DOHH2 (cell line): ENCODE data around the gene POFUT1.

Experiments
- H3F3A ChIP-seq: fragments of 200-600 bp; sonication (generic), shearing (Covaris generic); 2 replicates; pipeline ENCODE4 v1.6.0; 2016; ENCODE audit warnings: antibody characterized with exemption, mild to moderate bottlenecking; ENCODE audit not compliant: control insufficient read depth, insufficient read depth
- H3K27ac ChIP-seq: fragments of 200-600 bp; sonication (generic); 2 replicates; pipeline ENCODE4 v1.5.1; 2014; ENCODE audit warnings: low read depth, mild to moderate bottlenecking, low read length, moderate library complexity
- H3K27me3 ChIP-seq: fragments of 200-600 bp; sonication (generic); 2 replicates; pipeline ENCODE4 v1.6.1; 2014; ENCODE audit warnings: mild to moderate bottlenecking, low read length, mixed read lengths; ENCODE audit not compliant: control insufficient read depth
- H3K36me3 ChIP-seq: fragments of 200-600 bp; sonication (generic); 2 replicates; pipeline ENCODE4 v1.6.1; 2014; ENCODE audit warnings: mild to moderate bottlenecking, low read length, moderate library complexity, mixed read lengths; ENCODE audit not compliant: control insufficient read depth
- H3K4me1 ChIP-seq: fragments of 200-600 bp; sonication (generic); 2 replicates; pipeline ENCODE4 v1.6.1; 2014; ENCODE audit warnings: mild to moderate bottlenecking, low read length, mixed read lengths; ENCODE audit not compliant: control insufficient read depth
- H3K4me2 ChIP-seq: fragments of 200-600 bp; sonication (generic); 2 replicates; pipeline ENCODE4 v1.6.0; 2014; ENCODE audit warnings: mild to moderate bottlenecking, low read length, moderate library complexity
- H3K4me3 ChIP-seq: fragments of 200-600 bp; sonication (generic); 2 replicates; pipeline ENCODE4 v1.5.1; 2014; ENCODE audit warnings: mild to moderate bottlenecking, low read length, mixed read lengths
- H3K79me2 ChIP-seq: fragments of 200-600 bp; sonication (generic); 2 replicates; pipeline ENCODE4 v1.6.1; 2014; ENCODE audit warnings: mild to moderate bottlenecking, low read length, mixed read lengths; ENCODE audit not compliant: control insufficient read depth
- H3K9me2 ChIP-seq: fragments of 200-600 bp; sonication (generic); replicated peaks from 2 replicates; pipeline ENCODE4 v1.6.1; 2014; ENCODE audit warnings: mild to moderate bottlenecking, low read length, mixed read lengths; ENCODE audit not compliant: control insufficient read depth
- H3K9me3 ChIP-seq: fragments of 200-600 bp; sonication (generic); 2 replicates; pipeline ENCODE4 v1.6.1; 2014; ENCODE audit warnings: antibody characterized with exemption, low read length, mixed read lengths; ENCODE audit not compliant: control insufficient read depth, insufficient read depth
- H4K20me1 ChIP-seq: fragments of 200-600 bp; sonication (generic); 2 replicates; pipeline ENCODE4 v1.6.0; 2014; ENCODE audit warnings: low read depth, mild to moderate bottlenecking, antibody characterized with exemption, low read length, moderate library complexity; ENCODE audit not compliant: control insufficient read depth, insufficient read depth
- EZH2phosphoT487 ChIP-seq: fragments of 200-600 bp; sonication (generic); IDR thresholded peaks from 2 replicates; pipeline ENCODE4 v1.6.1; 2017; ENCODE audit warnings: borderline replicate concordance, mild to moderate bottlenecking, antibody characterized with exemption, low read length, moderate library complexity, mixed read lengths
- TF ChIP-seq, protein P1 (sequence below): fragments of 200-600 bp; sonication (generic); IDR thresholded peaks from one replicate; pipeline ENCODE4 v1.5.1; 2014; ENCODE audit warnings: antibody characterized with exemption, mild to moderate bottlenecking, low read depth, low read length; ENCODE audit not compliant: poor library complexity, severe bottlenecking

The POFUT1 gene

DNA sequence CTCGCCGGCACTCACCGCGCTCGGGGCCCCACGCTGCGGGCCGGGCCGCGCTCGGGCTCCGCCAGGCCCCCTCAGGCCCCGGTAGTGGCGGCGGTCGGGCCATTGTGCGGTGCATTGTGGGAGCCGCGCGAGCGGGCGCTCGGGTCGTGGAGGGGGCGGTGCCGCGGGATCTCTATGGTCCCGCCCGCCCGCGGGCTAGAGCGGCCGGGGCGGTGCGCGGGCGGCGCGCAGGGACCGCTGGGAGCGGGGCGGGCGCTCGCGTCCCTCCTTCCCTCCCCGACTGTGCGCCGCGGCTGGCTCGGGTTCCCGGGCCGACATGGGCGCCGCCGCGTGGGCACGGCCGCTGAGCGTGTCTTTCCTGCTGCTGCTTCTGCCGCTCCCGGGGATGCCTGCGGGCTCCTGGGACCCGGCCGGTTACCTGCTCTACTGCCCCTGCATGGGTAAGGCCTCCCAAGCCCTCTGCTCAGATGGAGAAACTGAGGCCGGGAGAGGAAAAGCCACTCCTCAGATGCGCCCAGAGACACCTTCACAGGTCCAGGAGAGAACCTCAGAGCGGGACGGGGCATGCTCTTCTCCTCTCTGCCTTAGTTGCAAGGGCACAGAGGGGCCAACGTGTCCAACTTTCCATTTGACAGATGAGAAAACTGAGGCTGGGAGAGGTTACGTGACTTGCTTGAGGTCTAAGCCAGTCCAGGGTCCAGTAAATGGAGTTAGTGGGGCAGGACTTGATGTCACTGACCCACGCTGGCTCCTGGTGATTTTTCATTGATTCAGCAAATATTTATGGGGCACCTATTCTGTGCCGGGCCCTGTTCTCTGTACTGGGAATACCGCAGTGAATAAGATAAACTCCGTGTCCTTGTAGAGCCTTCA is at the start of gene POFUT1, which contains the start of gene PLAGL2:
TSS of gene POFUT1 (plus strand) at position 255 of the 873 bp plus-strand sequence. CDS start at position 317, 62 bp downstream.
TSS of gene PLAGL2 (minus strand) at position 118 of the 873 bp plus-strand sequence. CDS start 5,565 bp downstream, outside the sequence.
- Histone ChIP-seq H3F3A (peaks cover 3% of the 10 kb centered on the region; the same call in 1 of the 2 replicates), H4K20me1 (peaks cover 25% of the 10 kb centered on the region), H3K9me3 (no peaks in the 10 kb centered on the region), H3K9me2 (no peaks in the 10 kb centered on the region), H3K4me3 (peak within 1 kb of the TSS; percentile 98), H3K4me2 (peak within 1 kb of the TSS; percentile 100), H3K27me3 (no peaks in the 10 kb centered on the region), H3K27ac (peak within 1 kb of the TSS; percentile 69), H3K79me2 (peaks cover 95% of the 10 kb centered on the region), H3K4me1 (peaks cover 53% of the 10 kb centered on the region), H3K36me3 (peaks cover 88% of the 10 kb centered on the region)
- TF ChIP-seq EZH2phosphoT487, result no peak
- TF ChIP-seq, protein P1, sequence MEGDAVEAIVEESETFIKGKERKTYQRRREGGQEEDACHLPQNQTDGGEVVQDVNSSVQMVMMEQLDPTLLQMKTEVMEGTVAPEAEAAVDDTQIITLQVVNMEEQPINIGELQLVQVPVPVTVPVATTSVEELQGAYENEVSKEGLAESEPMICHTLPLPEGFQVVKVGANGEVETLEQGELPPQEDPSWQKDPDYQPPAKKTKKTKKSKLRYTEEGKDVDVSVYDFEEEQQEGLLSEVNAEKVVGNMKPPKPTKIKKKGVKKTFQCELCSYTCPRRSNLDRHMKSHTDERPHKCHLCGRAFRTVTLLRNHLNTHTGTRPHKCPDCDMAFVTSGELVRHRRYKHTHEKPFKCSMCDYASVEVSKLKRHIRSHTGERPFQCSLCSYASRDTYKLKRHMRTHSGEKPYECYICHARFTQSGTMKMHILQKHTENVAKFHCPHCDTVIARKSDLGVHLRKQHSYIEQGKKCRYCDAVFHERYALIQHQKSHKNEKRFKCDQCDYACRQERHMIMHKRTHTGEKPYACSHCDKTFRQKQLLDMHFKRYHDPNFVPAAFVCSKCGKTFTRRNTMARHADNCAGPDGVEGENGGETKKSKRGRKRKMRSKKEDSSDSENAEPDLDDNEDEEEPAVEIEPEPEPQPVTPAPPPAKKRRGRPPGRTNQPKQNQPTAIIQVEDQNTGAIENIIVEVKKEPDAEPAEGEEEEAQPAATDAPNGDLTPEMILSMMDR, result peak; percentile 42

DNA sequence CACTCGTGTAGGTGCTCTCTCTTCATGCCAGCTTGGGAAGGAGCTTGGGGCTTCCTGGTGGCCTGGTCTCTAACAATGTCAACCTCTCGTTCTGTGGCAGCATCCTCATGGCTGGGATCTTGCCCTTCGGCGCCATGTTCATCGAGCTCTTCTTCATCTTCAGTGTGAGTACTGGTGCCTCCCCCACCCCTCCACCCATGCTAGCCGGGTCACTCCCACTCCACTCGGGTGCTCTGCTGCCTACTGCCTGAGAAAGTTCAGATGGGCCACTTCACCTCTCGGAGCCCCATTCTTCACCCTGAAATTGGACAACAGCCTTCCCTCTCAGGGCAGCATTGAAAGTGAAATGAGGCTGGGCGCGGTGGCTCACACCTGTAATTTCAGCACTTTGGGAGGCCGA is 49.3 kb upstream of the POFUT1 start:
- Histone ChIP-seq H3K4me2 (no peak overlapping the region), H3K4me3 (no peak overlapping the region), H3K9me3 (no peaks in the 10 kb centered on the region), H3F3A (no peaks in the 10 kb centered on the region), H3K4me1 (no peaks in the 10 kb centered on the region), H3K9me2 (no peaks in the 10 kb centered on the region), H3K79me2 (no peaks in the 10 kb centered on the region), H4K20me1 (no peaks in the 10 kb centered on the region), H3K27ac (no peak overlapping the region), H3K27me3 (no peaks in the 10 kb centered on the region), H3K36me3 (peaks cover 57% of the 10 kb centered on the region)
- TF ChIP-seq, protein P1, result no peak
- TF ChIP-seq EZH2phosphoT487, result no peak

DNA sequence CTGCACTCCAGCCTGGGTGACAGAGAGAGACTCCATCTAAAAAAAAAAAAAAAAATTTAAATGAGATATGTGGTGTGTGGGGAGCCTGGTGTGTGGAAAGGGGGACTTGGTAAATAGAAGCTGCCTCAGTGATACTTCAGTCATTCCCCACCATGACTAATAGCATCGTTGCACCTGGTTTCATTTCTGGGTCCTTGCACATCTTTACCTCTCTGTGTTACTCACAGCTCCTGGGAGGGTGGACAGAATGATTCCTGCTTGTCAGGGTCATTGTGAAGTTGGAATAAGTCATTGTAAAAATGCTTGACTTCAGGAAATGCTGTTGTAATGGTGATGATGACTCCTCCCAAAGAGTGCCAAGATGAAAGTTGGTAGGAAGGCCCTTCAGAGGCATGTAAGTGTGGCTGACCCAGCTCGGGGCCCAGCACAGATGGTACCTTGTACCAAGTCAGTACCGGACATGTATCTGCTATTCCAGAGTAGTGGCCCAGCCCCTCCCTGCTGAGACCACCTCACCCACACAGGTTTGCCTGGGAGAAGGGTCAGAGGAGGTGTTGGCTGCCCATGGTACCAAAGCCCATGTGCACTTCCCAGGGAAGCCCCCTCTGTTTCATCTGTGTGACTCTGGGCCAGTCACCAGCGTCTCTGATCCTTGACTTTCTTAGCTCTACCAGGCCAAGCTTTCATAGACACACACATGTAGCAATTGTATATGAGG is 48.6 kb upstream of the POFUT1 start:
- Histone ChIP-seq H4K20me1 (no peaks in the 10 kb centered on the region), H3K4me1 (no peaks in the 10 kb centered on the region), H3K9me3 (no peaks in the 10 kb centered on the region), H3F3A (no peaks in the 10 kb centered on the region), H3K36me3 (peaks cover 56% of the 10 kb centered on the region), H3K4me2 (no peak overlapping the region), H3K27ac (no peak overlapping the region), H3K79me2 (no peaks in the 10 kb centered on the region), H3K27me3 (no peaks in the 10 kb centered on the region), H3K9me2 (no peaks in the 10 kb centered on the region), H3K4me3 (no peak overlapping the region)
- TF ChIP-seq EZH2phosphoT487, result no peak
- TF ChIP-seq, protein P1, result no peak
